HG03439 (cell line): ENCODE data around the gene PSME1.

Source experiments
- ATAC-seq: cut with Tn5 transposase; IDR thresholded peaks from one replicate; pipeline ENCODE4 v1.9.1; 2021; ENCODE audit warnings: mild to moderate bottlenecking, moderate library complexity; ENCODE audit not compliant: unreplicated experiment

The PSME1 gene

DNA sequence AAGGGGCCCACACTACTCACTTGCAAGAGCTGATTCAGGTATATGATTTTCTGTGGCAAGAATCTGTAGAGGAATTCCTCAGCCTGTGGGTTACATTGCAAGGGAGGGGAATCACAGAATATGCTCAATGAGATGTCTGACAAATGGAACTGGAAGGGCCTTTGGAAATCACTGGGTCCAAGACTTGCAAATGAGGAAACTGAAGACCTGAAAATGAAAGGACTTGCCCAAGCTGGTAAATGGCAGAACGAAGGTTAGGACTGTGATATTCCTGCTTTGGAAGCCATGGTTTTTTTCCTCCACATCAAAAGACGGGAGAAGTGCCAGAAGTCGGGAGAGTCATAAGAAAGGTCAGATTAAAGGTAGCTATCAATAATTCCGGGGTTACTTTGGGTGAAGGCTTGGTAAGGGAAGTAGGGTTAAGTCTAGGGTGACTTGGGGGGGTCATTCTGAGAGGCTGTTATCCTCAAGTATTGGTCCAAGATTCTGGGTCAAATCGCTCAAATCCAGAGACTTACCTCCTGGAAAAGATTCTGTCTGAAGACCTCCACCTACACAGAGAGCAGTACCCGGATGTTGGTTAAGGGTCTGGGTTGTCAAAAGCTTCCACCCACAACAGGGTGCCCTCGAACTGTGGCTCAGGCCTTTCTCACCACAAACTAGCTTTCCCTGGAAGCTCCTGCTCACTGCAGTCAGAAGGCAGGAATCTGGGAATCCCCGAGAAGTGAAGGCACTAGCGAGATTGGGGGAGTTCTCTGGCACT is 9.9 kb downstream of the PSME1 start:
- no peak for ATAC-seq

- peak; percentile 61 for ATAC-seq
Observed at GRCh38 chr14:24146453-24146977, 10.5 kb downstream of the PSME1 start, which contains the start of gene PSME2. TSS of gene PSME2 (minus strand) at chr14:24146610. CDS start at chr14:24146581, 29 bp downstream.

DNA sequence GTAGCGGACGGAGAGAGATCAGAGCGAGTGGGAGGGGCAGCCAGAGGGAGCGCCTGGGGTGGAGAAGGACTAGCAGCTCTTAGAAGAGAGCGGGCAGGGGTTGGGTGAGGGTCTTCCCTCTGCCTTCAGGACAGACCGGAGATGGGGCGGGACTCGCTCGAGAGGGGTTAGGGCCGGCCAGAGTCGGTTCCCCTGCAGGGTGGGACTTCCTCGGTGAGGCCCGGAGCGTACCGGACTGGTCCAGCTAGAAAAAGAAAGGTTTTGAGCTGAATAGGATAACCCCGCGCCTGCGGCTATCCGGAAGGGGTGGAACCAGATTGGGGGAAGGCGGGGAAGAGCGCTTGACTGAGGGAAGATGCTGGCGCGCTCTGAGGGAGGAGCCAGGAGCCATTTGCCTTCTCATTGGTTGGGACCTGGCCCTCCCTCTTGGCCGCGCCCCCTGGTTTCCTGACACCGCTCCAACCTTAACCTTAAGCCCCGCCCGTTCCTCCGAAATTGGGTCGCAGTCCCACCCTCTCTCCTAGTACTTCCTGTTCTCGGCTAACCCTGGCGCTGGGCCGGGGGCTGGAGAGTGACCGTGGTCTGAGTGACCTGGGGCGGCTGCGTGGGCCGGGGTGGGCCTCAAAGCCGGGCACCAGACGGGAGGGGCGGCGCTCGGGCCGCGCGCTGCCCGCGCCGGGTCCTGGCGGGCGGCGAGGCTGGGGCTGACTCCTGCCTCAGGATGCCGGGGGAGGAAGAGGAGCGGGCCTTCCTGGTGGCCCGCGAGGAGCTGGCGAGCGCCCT is 11.2 kb downstream of the PSME1 start, which contains the start of gene RNF31:
TSS of gene RNF31 (plus strand) at position 521 of the 783 bp plus-strand sequence. CDS start at position 722, 201 bp downstream.
- ATAC-seq, result peak; percentile 83

- ATAC-seq, result no peak
Observed at GRCh38 chr14:24147761-24148428, 11.9 kb downstream of the PSME1 start.

GRCh38 chr14:24149302-24149969 is 13.4 kb downstream of the PSME1 start:
- ATAC-seq, result no peak

DNA sequence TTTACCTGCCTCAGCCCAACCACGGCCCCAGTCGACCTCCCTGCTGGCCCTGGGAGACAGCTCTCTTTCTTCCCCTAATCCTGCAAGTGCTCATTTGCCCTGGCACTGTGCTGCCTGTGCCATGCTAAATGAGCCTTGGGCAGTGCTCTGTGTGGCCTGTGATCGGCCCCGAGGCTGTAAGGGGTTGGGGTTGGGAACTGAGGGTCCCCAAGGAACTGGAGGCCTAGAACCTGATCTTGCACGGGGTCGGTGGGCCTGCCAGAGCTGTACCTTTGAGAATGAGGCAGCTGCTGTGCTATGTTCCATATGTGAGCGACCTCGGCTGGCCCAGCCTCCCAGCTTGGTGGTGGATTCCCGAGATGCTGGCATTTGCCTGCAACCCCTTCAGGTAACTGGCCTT is 14.1 kb downstream of the PSME1 start:
- ATAC-seq, result no peak

GRCh38 chr14:24150567-24150966 is 14.6 kb downstream of the PSME1 start:
- no peak for ATAC-seq

DNA sequence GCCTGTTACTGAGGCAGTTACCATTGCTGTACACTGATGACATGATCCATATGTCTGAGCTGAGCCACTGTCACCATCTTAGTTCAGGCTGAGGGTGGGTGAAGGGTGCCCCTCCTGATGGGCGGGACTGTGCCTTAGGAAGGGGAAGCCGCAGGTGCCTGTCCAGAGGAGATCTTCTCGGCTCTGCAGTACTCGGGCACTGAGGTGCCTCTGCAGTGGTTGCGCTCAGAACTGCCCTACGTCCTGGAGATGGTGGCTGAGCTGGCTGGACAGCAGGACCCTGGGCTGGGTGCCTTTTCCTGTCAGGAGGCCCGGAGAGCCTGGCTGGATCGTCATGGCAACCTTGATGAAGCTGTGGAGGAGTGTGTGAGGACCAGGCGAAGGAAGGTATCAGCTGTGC is 15.0 kb downstream of the PSME1 start:
- no peak for ATAC-seq

DNA sequence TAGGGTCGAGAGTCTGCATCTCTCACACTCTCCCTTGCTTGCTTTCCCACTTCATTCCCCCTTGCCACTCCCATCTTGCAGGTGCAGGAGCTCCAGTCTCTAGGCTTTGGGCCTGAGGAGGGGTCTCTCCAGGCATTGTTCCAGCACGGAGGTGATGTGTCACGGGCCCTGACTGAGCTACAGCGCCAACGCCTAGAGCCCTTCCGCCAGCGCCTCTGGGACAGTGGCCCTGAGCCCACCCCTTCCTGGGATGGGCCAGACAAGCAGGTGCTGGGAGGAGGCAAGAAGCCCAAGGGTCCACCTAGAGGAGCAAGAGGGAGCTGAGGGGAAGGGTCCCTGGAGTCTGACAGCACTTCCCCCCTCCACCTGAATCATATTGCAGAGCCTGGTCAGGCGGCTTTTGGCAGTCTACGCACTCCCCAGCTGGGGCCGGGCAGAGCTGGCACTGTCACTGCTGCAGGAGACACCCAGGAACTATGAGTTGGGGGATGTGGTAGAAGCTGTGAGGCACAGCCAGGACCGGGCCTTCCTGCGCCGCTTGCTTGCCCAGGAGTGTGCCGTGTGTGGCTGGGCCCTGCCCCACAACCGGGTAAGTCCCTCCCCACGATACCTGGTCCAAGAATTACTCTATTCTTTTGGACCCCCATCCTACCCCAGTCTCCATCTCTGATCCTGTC is 15.5 kb downstream of the PSME1 start:
- no peak for ATAC-seq

- ATAC-seq, result no peak
Observed at GRCh38 chr14:24155100-24155499, 19.1 kb downstream of the PSME1 start.

GRCh38 chr14:24156840-24157239 is 20.8 kb downstream of the PSME1 start:
- ATAC-seq, result no peak

DNA sequence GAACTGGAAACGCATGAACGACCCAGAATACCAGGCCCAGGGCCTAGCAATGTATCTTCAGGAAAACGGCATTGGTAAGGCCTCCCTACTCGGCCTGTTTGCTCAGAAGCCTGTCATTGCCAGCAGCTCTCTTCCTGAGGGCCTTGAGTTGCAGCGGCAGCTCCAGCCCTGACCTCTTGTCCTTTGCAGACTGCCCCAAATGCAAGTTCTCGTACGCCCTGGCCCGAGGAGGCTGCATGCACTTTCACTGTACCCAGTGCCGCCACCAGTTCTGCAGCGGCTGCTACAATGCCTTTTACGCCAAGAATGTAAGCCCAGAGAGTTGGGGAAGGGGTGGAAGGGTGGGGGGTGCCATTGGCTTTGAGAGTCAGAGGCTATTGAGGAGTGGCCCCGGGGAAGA is 21.3 kb downstream of the PSME1 start:
- no peak for ATAC-seq

GRCh38 chr14:24159777-24160498 is 23.9 kb downstream of the PSME1 start:
- no peak for ATAC-seq

GRCh38 chr14:24160499-24160849 is 24.5 kb downstream of the PSME1 start:
- ATAC-seq, result no peak

GRCh38 chr14:24160850-24161804 is 25.1 kb downstream of the PSME1 start, which contains the start of gene IRF9:
TSS of gene IRF9 (plus strand) at chr14:24161265. CDS start at chr14:24162145, 880 bp downstream.
- peak; percentile 72 for ATAC-seq

DNA sequence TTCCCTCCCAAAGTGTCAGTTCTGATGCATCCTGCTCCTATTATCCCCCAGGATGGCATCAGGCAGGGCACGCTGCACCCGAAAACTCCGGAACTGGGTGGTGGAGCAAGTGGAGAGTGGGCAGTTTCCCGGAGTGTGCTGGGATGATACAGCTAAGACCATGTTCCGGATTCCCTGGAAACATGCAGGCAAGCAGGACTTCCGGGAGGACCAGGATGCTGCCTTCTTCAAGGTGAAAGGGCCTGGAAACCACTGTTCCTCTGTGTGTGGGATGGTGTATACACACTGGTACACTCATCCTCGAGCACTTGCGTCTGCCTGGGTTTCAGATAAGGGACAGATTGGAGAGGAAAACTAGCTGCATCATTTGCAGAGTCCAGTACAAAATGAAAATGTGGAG is 26.1 kb downstream of the PSME1 start:
- ATAC-seq, result no peak

DNA sequence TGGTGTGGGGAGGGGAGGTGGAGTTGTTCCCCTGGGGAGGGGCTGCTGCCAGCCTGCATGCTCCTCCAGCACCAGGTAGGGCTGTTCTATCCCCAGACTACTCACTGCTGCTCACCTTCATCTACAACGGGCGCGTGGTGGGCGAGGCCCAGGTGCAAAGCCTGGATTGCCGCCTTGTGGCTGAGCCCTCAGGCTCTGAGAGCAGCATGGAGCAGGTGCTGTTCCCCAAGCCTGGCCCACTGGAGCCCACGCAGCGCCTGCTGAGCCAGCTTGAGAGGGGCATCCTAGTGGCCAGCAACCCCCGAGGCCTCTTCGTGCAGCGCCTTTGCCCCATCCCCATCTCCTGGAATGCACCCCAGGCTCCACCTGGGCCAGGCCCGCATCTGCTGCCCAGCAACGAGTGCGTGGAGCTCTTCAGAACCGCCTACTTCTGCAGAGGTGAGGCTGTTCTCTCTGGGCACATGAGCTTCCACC is 28.6 kb downstream of the PSME1 start:
- ATAC-seq, result no peak

GRCh38 chr14:24165785-24166184 is 29.8 kb downstream of the PSME1 start:
- ATAC-seq, result no peak
